Suppressor macrophage (primary cell): ENCODE measurements around the gene SLC43A2.

ENCODE experiments used
- DNase-seq, 4 experiments: peaks; one replicate each; pipeline ENCODE4 v3.0.0-alpha.2; 2020 to 2022

SLC43A2 gene

GRCh38 chr17:1623057-1623630 is 5.5 kb downstream of the SLC43A2 start:
- peak in 3 of 4 experiments; percentile 66 to 70 (median 67) for DNase-seq

GRCh38 chr17:1621273-1621954 is 7.2 kb downstream of the SLC43A2 start:
- no peak for DNase-seq

- no peak for DNase-seq
Observed at GRCh38 chr17:1620486-1620885, 8.1 kb downstream of the SLC43A2 start.

GRCh38 chr17:1617620-1618174 is 10.9 kb downstream of the SLC43A2 start:
- peak; percentile 55 to 69 (median 61) for DNase-seq

GRCh38 chr17:1616101-1616500 is 12.5 kb downstream of the SLC43A2 start:
- DNase-seq = no peak

GRCh38 chr17:1612400-1612799 is 16.2 kb downstream of the SLC43A2 start:
- DNase-seq = peak in 2 of 4 experiments; percentile 33

GRCh38 chr17:1611715-1612114 is 16.9 kb downstream of the SLC43A2 start:
- DNase-seq = peak; percentile 90 to 93 (median 91)

GRCh38 chr17:1608676-1609075 is 20.0 kb downstream of the SLC43A2 start:
- no peak for DNase-seq

- DNase-seq = no peak
Observed at GRCh38 chr17:1607971-1608320, 20.7 kb downstream of the SLC43A2 start.

GRCh38 chr17:1606352-1606985 is 22.2 kb downstream of the SLC43A2 start:
- peak; percentile 43 to 74 (median 60) for DNase-seq

GRCh38 chr17:1605681-1606351 is 22.8 kb downstream of the SLC43A2 start:
- DNase-seq = no peak

- peak in 1 of 4 experiments; percentile 39 for DNase-seq
Observed at GRCh38 chr17:1604831-1605528, 23.7 kb downstream of the SLC43A2 start.

- no peak for DNase-seq
Observed at GRCh38 chr17:1601571-1601970, 27.1 kb downstream of the SLC43A2 start.

GRCh38 chr17:1598399-1599095 is 30.1 kb downstream of the SLC43A2 start:
- DNase-seq = no peak

- no peak for DNase-seq
Observed at GRCh38 chr17:1597861-1598342, 30.7 kb downstream of the SLC43A2 start.

GRCh38 chr17:1593630-1593931 is 35.1 kb downstream of the SLC43A2 start:
- no peak for DNase-seq

GRCh38 chr17:1592751-1593629 is 35.6 kb downstream of the SLC43A2 start:
- DNase-seq = no peak

GRCh38 chr17:1591474-1592090 is 37.1 kb downstream of the SLC43A2 start:
- DNase-seq = no peak

- no peak for DNase-seq
Observed at GRCh38 chr17:1590747-1591473, 37.7 kb downstream of the SLC43A2 start.
